WERI-Rb-1 (cell line): ENCODE results near the gene ANXA2.

Experiments
- DNase-seq: peaks from one replicate; pipeline ENCODE4 v3.0.0-alpha.2; 2020
- H3K27ac ChIP-seq: fragments of 250-450 bp; sonication (Bioruptor Pico); 2 replicates; pipeline ENCODE4 v1.5.1; 2020; ENCODE audit warnings: mild to moderate bottlenecking, moderate library complexity
- H3K27me3 ChIP-seq: fragments of 250-450 bp; sonication (Bioruptor Pico); 2 replicates; pipeline ENCODE4 v1.5.1; 2021; ENCODE audit warnings: mild to moderate bottlenecking, low read depth, moderate library complexity; ENCODE audit not compliant: insufficient read depth, severe bottlenecking
- H3K36me3 ChIP-seq: fragments of 250-450 bp; sonication (Bioruptor Pico); 2 replicates; pipeline ENCODE4 v1.5.1; 2020; ENCODE audit warnings: mild to moderate bottlenecking, moderate library complexity
- H3K4me3 ChIP-seq: 2 replicates; pipeline ENCODE4 v1.5.1; 2011; ENCODE audit warnings: low read depth, mild to moderate bottlenecking, control low read depth, low read length
- H3K9me3 ChIP-seq: fragments of 250-450 bp; sonication (Bioruptor Pico); 2 replicates; pipeline ENCODE4 v1.5.1; 2021; ENCODE audit warnings: mild to moderate bottlenecking, moderate library complexity; ENCODE audit not compliant: severe bottlenecking
- CTCF ChIP-seq: IDR thresholded peaks from 2 replicates; pipeline ENCODE4 v1.5.1; 2011; ENCODE audit warnings: low read depth, mild to moderate bottlenecking, control low read depth, inconsistent platforms, low read length

Gene ANXA2

DNA sequence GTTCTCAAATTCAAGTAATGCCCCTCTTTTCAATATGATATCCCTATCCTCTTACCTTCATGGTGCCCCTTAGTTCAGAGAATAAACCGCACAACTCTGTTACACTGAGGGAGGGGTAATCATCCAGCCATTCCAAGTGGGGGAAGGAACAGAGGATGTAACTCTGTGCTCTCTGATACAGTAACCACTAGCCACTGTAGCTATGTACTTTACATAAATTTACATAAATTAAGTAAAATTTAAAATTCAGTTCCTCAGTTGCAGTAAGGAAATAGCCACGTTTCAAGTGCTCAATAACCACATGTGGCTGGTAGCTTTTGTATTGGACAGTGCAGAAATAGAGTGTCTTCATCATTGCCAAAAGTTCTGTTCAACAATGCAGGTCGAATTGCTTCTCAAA lies 90.8 kb downstream of the ANXA2 start:
- Histone ChIP-seq H3K27ac (no peak overlapping the region), H3K9me3 (no peaks in the 10 kb centered on the region), H3K4me3 (no peak overlapping the region), H3K36me3 (no peaks in the 10 kb centered on the region), H3K27me3 (no peaks in the 10 kb centered on the region)
- TF ChIP-seq CTCF, result no peak
- DNase-seq, result no peak

DNA sequence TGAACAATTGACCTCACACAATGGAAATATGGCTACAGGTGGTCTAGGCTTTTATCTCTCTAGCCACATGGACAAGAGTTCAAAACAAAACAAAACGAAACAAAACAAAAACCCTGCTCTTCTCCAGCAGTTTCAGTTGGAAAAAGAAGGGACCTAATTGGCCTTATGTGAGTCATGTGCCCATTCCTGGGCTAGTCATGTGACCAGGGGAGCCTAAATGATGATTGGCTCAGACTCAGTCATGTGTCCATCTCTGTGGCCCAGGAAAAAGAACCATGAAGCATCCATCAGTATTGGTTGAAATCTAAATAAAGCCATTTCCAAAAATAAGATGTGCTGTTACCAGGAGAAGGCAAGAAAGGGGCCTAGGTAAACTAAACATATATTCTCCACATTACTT lies 96.8 kb downstream of the ANXA2 start:
- Histone ChIP-seq H3K4me3 (no peak overlapping the region), H3K27me3 (no peaks in the 10 kb centered on the region), H3K36me3 (no peaks in the 10 kb centered on the region), H3K27ac (no peak overlapping the region), H3K9me3 (no peaks in the 10 kb centered on the region)
- TF ChIP-seq CTCF, result no peak
- DNase-seq, result no peak

GRCh38 chr15:60299452-60300047 lies 98.2 kb downstream of the ANXA2 start:
- Histone ChIP-seq H3K36me3 (no peaks in the 10 kb centered on the region), H3K27ac (no peak overlapping the region), H3K4me3 (no peak overlapping the region), H3K9me3 (no peaks in the 10 kb centered on the region), H3K27me3 (no peaks in the 10 kb centered on the region)
- no peak for TF ChIP-seq CTCF
- DNase-seq, result no peak
